SK-N-SH (cell line): ENCODE results near the gene FBH1. TPM values are rescaled to one million over a fixed set of nuclear protein-coding genes. Genes with fewer than 3 reads are reported as not detected.

Source experiments
- CTCF ChIA-PET: fragments of 300-600, 350-600 bp; formaldehyde crosslinking; extraction: SDS; loops from one replicate; lab custom pipeline; 2021; lab: Yijun Ruan, JAX
- POLR2A ChIA-PET: fragments of 350-600 bp; sonication (Branson Sonifier 250); formaldehyde crosslinking; extraction: SDS; loops from one replicate; lab custom pipeline; 2020; ENCODE audit warnings: antibody characterized with exemption, inconsistent platforms; lab: Yijun Ruan, JAX
- DNase-seq: peaks from one replicate; pipeline ENCODE4 v3.0.0; 2012
- H2AFZ ChIP-seq: fragments of 200-600 bp; sonication (generic); 2 replicates; pipeline ENCODE4 v1.8.1; 2016; ENCODE audit warnings: antibody characterized with exemption, mild to moderate bottlenecking, low read depth
- H3F3A ChIP-seq: fragments of 200-600 bp; sonication (generic); replicated peaks from 2 replicates; pipeline ENCODE3; 2016; ENCODE audit warnings: antibody characterized with exemption, mild to moderate bottlenecking; ENCODE audit not compliant: insufficient read depth
- H3K27ac ChIP-seq, 2 experiments: fragments of 200-500 bp in 1 of 2; fragments of 200-600 bp in 1 of 2; sonication (Bioruptor generic) in 1 of 2; sonication (generic), shearing (Covaris generic) in 1 of 2; 2 replicates each; pipeline versions ENCODE4 v1.5.1 to v1.6.1; 2014 to 2016; ENCODE audit warnings: low read depth in 2 of 2, inconsistent platforms in 1 of 2, low read length in 1 of 2, mild to moderate bottlenecking in 1 of 2, mixed read lengths in 1 of 2
- H3K27me3 ChIP-seq: fragments of 200-600 bp; sonication (generic), shearing (Covaris generic); 2 replicates; pipeline ENCODE4 v1.6.1; 2016; ENCODE audit warnings: mixed run types; ENCODE audit not compliant: insufficient read depth
- H3K36me3 ChIP-seq, 2 experiments: fragments of 200-500 bp in 1 of 2; fragments of 200-600 bp in 1 of 2; sonication (Bioruptor generic) in 1 of 2; sonication (generic) in 1 of 2; replicated peaks in 1 of 2; 2 replicates each; pipeline versions ENCODE3 to v1.5.1; 2014 to 2016; ENCODE audit warnings: low read length in 1 of 2, mild to moderate bottlenecking in 1 of 2; ENCODE audit not compliant: insufficient read depth in 2 of 2, control insufficient read depth in 1 of 2
- H3K4me1 ChIP-seq, 2 experiments: fragments of 200-500 bp in 1 of 2; fragments of 200-600 bp in 1 of 2; sonication (Bioruptor generic) in 1 of 2; sonication (generic), shearing (Covaris generic) in 1 of 2; 2 replicates each; pipeline versions ENCODE4 v1.5.1 to v1.6.1; 2014 to 2016; ENCODE audit warnings: low read depth in 1 of 2, low read length in 1 of 2, mixed run types in 1 of 2; ENCODE audit not compliant: insufficient read depth in 2 of 2, control insufficient read depth in 1 of 2
- H3K4me2 ChIP-seq: fragments of 200-600 bp; sonication (generic), shearing (Covaris generic); 2 replicates; pipeline ENCODE4 v1.6.1; 2017; ENCODE audit warnings: mixed run types
- H3K4me3 ChIP-seq, 2 experiments: fragments of 200-500 bp in 1 of 2; fragments of 200-600 bp in 1 of 2; sonication (Bioruptor generic) in 1 of 2; sonication (generic), shearing (Covaris generic) in 1 of 2; 2 replicates each; pipeline versions ENCODE4 v1.5.1 to v1.8.1; 2014 to 2016; ENCODE audit warnings: low read depth in 2 of 2, inconsistent platforms in 1 of 2, low read length in 1 of 2, mild to moderate bottlenecking in 1 of 2, mixed read lengths in 1 of 2, moderate library complexity in 1 of 2
- H3K79me2 ChIP-seq: fragments of 200-600 bp; sonication (generic); 2 replicates; pipeline ENCODE4 v1.8.1; 2017; ENCODE audit warnings: mild to moderate bottlenecking; ENCODE audit not compliant: insufficient read depth
- H3K9ac ChIP-seq: fragments of 200-600 bp; sonication (generic); 2 replicates; pipeline ENCODE4 v1.6.1; 2017; ENCODE audit warnings: mixed run types
- H3K9me2 ChIP-seq: fragments of 200-600 bp; sonication (generic); 2 replicates; pipeline ENCODE4 v1.6.1; 2017; ENCODE audit warnings: mixed run types
- H3K9me3 ChIP-seq: fragments of 200-600 bp; sonication (generic); 2 replicates; pipeline ENCODE4 v1.6.1; 2017; ENCODE audit warnings: mixed run types, mild to moderate bottlenecking, moderate library complexity
- H4K20me1 ChIP-seq: fragments of 200-600 bp; sonication (generic); 2 replicates; pipeline ENCODE4 v1.6.1; 2017; ENCODE audit warnings: mild to moderate bottlenecking, mixed run types; ENCODE audit not compliant: insufficient read depth
- CHD2 ChIP-seq: fragments of 150-350 bp; IDR thresholded peaks from 2 replicates; pipeline ENCODE4 v1.6.1; 2018; ENCODE audit warnings: low read length; ENCODE audit not compliant: partially characterized antibody
- EP300 ChIP-seq, 2 experiments: IDR thresholded peaks; 2 replicates each; pipeline versions ENCODE4 v1.4.0 to v1.6.1; 2012; ENCODE audit warnings: borderline replicate concordance in 1 of 2, low read depth in 1 of 2, low read length in 1 of 2
- GABPA ChIP-seq: IDR thresholded peaks from 2 replicates; pipeline ENCODE4 v1.4.0; 2012; ENCODE audit warnings: low read depth, mild to moderate bottlenecking
- IRF3 ChIP-seq: fragments of 150-350 bp; IDR thresholded peaks from 2 replicates; pipeline ENCODE4 v1.6.1; 2016; ENCODE audit warnings: mild to moderate bottlenecking, low read depth, low read length
- JUND ChIP-seq: IDR thresholded peaks from 2 replicates; pipeline ENCODE4 v1.4.0; 2012
- MAX ChIP-seq: IDR thresholded peaks from 2 replicates; pipeline ENCODE4 v1.4.0; 2012; ENCODE audit warnings: low read depth
- MEF2A ChIP-seq: IDR thresholded peaks from 2 replicates; pipeline ENCODE4 v1.4.0; 2012; ENCODE audit warnings: low read depth, borderline replicate concordance
- MXI1 ChIP-seq: IDR thresholded peaks from 2 replicates; pipeline ENCODE4 v1.6.1; 2012; ENCODE audit warnings: mild to moderate bottlenecking, low read depth, low read length, improper control_type of control experiment
- NRF1 ChIP-seq: IDR thresholded peaks from 2 replicates; pipeline ENCODE4 v1.6.1; 2012; ENCODE audit warnings: low read depth, mild to moderate bottlenecking, low read length
- PBX3 ChIP-seq: IDR thresholded peaks from 2 replicates; pipeline ENCODE4; 2012
- RAD21 ChIP-seq: IDR thresholded peaks from 2 replicates; pipeline ENCODE4 v1.6.1; 2012; ENCODE audit warnings: mild to moderate bottlenecking, low read length
- RXRA ChIP-seq: IDR thresholded peaks from 2 replicates; pipeline ENCODE4 v1.4.0; 2012; ENCODE audit warnings: low read depth, mild to moderate bottlenecking, borderline replicate concordance
- TAF1 ChIP-seq: IDR thresholded peaks from 2 replicates; pipeline ENCODE4 v1.6.1; 2012; ENCODE audit warnings: low read depth, mild to moderate bottlenecking, low read length, moderate library complexity, borderline replicate concordance
- TCF12 ChIP-seq: IDR thresholded peaks from 2 replicates; pipeline ENCODE4 v1.4.0; 2012
- USF1 ChIP-seq: IDR thresholded peaks from 2 replicates; pipeline ENCODE4 v1.4.0; 2012; ENCODE audit warnings: low read depth, borderline replicate concordance
- YY1 ChIP-seq: IDR thresholded peaks from 2 replicates; pipeline ENCODE4 v1.4.0; 2012; ENCODE audit warnings: low read depth, mild to moderate bottlenecking
- ZBTB33 ChIP-seq: IDR thresholded peaks from 2 replicates; pipeline ENCODE4 v1.4.0; 2012; ENCODE audit warnings: low read depth, borderline replicate concordance
- WGBS: methylation state at CpG from one replicate; pipeline ENCODE4 v1.1.6; 2017; ENCODE audit warnings: low lambda C conversion rate; 5-methylcytosine and 5-hydroxymethylcytosine counted together
- polyA plus RNA-seq, 3 experiments: library from polyadenylated mRNA; depleted of rRNA; stranded (reverse); fragments of >200 nt; gene quantifications; 2 replicates each; pipeline ENCODE4 v1.2.3, GENCODE V29; 2012

The FBH1 gene
- polyA plus RNA-seq, 1 of the 3 experiments (the other 2 are of a cell fraction) = 60.9 TPM

GRCh38 chr10:5895804-5896203 is 5.8 kb downstream of the FBH1 start:
- Histone ChIP-seq H3K4me1 (peaks cover 6 to 10% of the 10 kb centered on the region in 2 experiments; a peak in 3 of 4 replicates), H2AFZ (no peak overlapping the region), H3K9ac (no peak overlapping the region), H3K4me2 (no peak overlapping the region), H3K4me3 (no peak overlapping the region), H3F3A (no peaks in the 10 kb centered on the region), H3K79me2 (peaks cover 96% of the 10 kb centered on the region), H3K27ac (no peak overlapping the region), H3K36me3 (peaks cover 46 to 66% of the 10 kb centered on the region in 2 experiments), H4K20me1 (peaks cover 28% of the 10 kb centered on the region), H3K27me3 (no peaks in the 10 kb centered on the region), H3K9me2 (no peaks in the 10 kb centered on the region), H3K9me3 (0 out of 2 replicates have a peak, but pooled peaks cover 5% of the 10 kb centered on the region)
- no peak for DNase-seq
- ChIA-PET POLR2A (no interaction called here), CTCF (no interaction called here)
- 95% methylated on average over 9 of the region's 9 CpGs for WGBS
- TF ChIP-seq EP300 (IDR thresholded peaks at IDR 0.05; ENCODE audit: borderline replicate concordance in 1 of 2, low read depth in 1 of 2, low read length in 1 of 2) = no peak
- no peak for TF ChIP-seq TCF12
- TF ChIP-seq MAX = no peak
- no peak for TF ChIP-seq CHD2
- TF ChIP-seq IRF3 = no peak
- no peak for TF ChIP-seq USF1
- TF ChIP-seq NRF1 = no peak
- TF ChIP-seq ZBTB33 = no peak
- TF ChIP-seq RXRA = no peak

- CTCF ChIA-PET = interaction anchor here (0.8 kb wide), 1 partner anchor 266 kb away, joined by 3 read pairs; no protein-coding TSS in a partner anchor
- Histone ChIP-seq H3K9ac (no peak overlapping the region), H3K9me3 (0 out of 2 replicates have a peak, but pooled peaks cover 5% of the 10 kb centered on the region), H4K20me1 (peaks cover 28% of the 10 kb centered on the region), H3F3A (no peaks in the 10 kb centered on the region), H3K4me1 (peaks cover 0 to 4% of the 10 kb centered on the region in 2 experiments; a peak in 2 of 4 replicates), H3K27ac (no peak overlapping the region), H3K4me2 (no peak overlapping the region), H3K27me3 (no peaks in the 10 kb centered on the region), H3K79me2 (peaks cover 96% of the 10 kb centered on the region), H3K9me2 (no peaks in the 10 kb centered on the region), H3K4me3 (no peak overlapping the region), H3K36me3 (peaks cover 46 to 66% of the 10 kb centered on the region in 2 experiments), H2AFZ (no peak overlapping the region)
- POLR2A ChIA-PET = no interaction called here
- no peak for DNase-seq
- WGBS = 91% methylated on average over 5 of the region's 5 CpGs
- TF ChIP-seq MAX (no peak), IRF3 (no peak), PBX3 (no peak), RAD21 (no peak), NRF1 (no peak), MEF2A (no peak), JUND (no peak), GABPA (no peak), CHD2 (no peak), MXI1 (no peak), YY1 (no peak), TAF1 (no peak)
Measured at GRCh38 chr10:5896208-5897052, 6.4 kb downstream of the FBH1 start.
